Stimulated activated CD4-positive, alpha-beta T cell treated with anti-CD3 and anti-CD28 coated beads, Interleukin-12 subunit alpha, Interleukin-12 subunit beta, amount 100 ng/mL, for 24 hours (primary cell): ENCODE measurements around the gene NPAS3.

Experiments used
- DNase-seq, 2 experiments: peaks; one replicate each; pipeline ENCODE4 v3.0.0-alpha.2; 2020; ENCODE audit warnings: low read depth in 2 of 2

NPAS3 gene

DNA sequence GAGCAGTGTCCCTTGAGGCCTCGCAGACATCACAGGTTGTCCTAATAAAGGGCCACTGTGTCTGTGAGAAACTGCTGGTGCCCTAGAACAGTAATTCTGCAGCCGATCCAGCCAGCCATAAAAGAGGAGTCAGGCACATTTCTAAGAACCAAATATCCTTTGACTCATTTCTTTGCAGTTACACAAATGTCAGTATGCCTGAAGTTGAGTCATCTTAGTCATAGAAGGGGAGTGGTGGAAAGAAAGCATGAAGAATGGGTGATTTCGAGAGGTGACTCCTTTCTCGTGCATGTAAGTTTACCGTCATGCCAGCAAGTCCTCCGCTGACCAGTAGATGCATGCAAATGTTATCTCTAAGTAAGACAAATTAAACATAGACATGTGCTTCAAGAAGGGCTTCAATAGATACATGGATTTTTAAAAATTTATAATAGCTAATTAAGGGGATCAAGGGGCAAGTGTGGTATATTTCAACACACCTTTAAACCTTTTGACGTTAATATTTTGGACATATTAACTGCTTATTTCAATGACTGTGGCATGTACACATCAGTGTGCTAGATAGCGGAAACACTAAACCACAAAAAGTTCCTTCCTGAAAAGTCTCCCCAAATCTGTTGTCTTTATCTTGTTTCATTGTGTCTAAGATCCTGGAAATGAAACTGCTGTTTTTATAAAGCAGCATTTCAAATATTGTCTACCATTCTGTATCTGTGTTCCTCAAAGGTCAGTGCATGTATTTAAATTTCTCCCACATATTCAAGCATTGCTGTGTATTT, 497.4 kb downstream of the NPAS3 start:
- DNase-seq: no peak

DNA sequence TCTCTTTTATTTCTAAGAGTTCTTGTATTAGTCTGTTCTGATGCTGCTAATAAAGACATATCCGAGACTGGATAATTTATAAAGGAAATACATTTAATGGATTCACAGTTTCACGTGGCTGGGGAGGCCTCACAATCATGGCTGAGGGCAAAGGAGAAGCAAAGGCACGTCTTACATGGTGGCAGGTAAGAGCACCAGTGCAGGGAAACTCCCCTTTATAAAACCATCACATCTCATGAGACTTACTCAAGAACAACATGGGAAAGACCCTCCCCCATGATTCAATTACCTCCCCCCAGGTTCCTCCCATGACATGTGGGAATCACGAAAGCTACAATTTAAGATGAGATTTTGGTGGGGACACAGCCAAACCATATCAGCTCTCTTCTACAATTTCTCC, 503.0 kb downstream of the NPAS3 start:
- DNase-seq: no peak

DNA sequence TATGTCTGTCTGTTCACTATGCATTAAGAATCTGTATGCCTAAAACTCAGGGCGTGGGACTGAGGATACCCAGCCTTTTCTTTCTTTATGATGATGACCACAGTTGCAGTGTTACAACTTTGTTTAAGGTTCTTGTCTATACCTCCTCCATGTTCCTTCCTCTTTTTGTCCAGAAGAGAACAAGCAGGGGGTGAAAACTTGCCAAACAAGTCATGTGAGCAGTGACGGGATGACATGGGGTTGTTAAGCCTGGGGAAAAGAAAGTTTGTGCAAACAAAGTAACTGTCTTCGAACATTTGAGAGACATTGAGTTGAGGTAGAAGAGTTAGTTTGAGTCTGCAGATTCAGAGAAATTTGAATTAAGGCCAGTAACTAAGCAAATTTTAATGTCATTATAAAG, 505.5 kb downstream of the NPAS3 start:
- no peak for DNase-seq

DNA sequence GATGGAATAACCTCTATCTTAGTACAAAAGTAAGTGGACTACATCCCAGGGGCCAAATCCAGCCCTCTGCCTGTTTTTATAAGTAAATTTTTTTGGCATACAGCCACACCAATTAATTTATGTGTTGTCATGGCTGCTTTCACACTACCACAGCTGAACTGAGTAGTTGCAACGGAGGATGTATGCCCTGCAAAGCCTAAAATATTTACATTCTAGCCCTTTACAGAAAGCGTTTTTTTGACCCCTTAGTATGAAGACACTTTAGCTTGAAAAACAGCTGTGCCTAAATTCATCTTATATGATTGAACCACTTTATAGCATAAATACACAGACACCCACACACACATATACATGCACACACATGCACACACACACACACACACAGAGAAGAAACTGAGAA, 510.6 kb downstream of the NPAS3 start:
- DNase-seq: no peak

DNA sequence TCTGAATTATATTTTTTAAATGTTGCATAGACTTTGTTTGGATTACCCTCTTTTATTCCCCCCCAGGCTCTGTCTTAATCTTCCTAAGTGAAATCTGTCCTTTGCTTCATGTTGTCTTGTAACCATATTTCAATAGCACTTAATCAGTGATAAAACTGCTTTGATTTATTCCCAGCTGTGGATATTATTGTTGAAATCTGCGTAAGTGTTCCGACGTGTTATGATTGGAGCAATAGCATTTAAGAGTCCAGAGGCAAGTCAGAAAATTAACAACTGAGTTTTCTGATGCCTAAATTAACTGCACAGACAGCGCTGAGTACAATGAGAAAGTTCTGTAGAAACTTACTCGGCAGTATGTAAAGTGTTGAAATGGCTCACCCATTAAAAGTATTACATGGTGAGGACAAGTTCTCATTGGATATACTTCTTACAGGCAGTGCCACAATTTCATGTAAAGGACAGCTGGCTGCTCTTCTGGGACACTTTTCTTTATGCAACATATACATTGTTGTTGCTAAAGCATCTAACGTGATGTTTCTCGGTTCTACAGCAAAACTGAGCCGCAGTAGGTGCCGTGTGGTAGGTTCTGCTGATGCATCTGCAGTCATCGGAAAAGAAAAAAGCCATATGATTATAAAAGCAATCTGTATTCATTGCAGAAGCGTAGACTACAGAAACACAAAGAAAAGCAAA, 511.2 kb downstream of the NPAS3 start:
- no peak for DNase-seq

DNA sequence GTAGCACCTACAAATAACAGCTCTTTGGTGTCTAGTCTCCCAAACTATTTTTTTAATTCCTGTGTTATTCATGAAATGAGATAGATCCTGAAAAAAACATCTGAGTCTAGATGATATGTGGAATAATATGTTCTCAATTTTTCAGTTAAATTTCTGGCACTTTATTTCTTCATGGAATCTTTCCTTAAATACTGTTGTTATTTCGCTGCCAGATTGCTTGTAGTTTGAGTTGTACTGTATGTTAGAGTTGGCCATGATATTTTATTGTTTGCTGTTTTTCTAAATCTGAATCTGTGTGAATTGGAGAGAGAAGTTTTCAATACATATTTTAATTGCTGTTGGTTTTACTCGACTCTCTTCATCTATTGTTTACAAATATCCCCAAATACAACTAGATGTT, 511.7 kb downstream of the NPAS3 start:
- DNase-seq: no peak

DNA sequence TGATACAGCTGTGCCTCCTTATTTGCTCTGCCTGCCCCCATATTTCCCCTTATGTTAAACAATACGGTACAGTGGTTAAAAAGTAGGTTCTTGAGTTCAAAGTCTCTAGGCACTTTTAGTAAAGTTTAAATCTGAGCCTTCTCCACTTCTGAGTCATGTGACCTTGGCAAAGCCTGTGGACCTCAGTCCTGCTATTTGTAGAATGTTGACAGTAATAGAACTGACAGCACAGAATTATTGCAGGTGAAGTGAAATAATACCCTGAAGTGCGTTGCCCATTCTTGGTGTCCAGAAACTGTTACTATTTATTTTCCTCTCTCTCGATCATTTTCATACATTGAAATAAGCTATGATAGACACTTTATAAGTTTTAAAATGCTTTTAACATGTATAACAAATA, 512.5 kb downstream of the NPAS3 start:
- DNase-seq: no peak

DNA sequence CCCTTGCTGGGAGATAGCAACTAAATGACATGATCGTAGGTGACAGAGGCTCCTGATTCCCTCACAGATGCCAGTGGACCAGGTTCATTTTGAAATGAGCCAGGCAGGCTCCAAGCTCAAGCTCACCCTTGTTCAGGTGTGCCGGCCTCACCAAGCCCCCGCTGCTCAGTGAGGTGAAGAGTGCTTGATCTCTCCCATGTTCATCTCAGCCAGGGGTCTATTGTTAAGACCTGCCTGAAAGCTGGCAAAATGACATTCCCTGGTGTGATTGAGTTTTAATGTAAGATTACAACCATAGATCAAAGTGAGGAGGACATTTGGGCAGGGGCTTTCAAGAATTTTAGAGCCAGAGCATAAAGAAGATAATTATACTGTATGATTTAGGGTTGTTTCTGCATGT, 514.3 kb downstream of the NPAS3 start:
- no peak for DNase-seq

DNA sequence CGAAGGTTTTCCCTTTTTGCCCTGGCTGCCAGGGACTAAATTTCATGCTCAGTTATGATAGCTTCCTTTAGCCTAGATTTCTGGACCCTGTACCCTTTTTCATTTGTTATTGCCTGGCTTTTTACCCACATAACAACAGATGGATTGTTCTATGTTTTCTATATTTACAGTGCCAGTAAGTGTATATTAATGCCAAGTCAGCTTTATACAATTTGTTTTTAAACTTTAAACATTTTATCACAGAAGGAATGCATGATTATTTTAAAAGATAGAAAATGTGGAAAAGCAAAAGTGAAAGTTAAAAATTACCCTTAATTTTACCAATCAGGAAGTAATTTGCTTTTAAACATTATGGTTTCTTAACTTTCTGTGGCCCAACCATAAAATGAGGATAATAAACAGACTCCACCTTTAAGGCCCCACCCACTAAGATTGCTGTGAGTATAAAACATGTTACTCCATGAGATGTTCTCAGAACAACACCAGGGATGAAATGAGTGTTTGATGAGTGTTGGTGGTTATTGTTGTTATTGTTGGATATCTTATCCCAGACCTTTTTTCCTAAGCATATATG, 515.4 kb downstream of the NPAS3 start:
- DNase-seq: no peak

DNA sequence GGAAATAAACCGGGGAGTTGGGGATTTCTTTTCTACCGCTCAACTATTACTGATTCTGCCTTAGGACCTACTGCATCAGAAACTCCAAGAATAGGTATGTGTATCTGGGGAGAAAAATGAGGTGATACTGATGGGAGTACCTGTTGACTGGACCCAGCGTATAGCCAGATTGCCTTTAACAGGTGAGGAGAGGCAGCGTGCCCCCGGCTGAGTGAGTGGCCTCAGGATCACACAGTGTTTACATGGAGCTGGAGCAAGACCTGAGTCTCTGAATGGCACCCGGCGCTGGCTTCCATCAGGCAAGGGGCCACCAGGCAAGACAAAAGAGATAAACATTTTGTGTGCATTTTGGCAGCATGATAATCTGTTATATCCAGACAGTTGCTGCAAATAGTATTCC, 516.0 kb downstream of the NPAS3 start:
- DNase-seq: no peak

DNA sequence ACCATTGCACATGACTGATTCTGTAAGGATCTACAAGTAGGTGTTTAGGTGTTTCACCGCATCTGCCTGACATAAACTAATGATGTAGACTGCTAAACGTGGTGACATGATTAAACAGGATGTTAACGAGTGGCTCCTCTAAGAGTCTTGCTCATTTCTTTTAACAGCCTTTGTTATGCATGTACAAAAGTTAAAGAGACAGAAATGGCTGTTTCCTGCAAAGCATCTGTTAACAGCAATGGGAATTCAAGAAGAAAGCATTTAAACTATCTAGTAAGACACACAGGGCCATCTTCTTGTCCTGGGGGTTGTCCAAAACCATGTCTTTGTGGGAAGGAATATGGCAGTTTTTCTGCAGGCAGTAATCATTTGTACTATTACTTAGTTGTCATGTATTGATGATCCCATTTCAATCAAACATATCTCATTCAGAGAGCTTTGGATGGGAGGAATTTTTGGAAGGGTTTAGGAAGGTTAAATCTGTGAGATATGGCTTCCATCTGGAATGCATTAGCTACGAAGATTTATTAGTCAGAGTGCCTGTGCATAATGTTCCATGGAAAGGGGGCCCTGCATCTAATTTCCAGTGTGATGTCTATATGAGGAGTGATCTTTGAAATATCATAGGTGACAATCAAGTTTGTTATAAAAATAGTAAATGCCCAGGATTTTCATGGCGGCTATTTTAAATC, 517.1 kb downstream of the NPAS3 start:
- DNase-seq: no peak

DNA sequence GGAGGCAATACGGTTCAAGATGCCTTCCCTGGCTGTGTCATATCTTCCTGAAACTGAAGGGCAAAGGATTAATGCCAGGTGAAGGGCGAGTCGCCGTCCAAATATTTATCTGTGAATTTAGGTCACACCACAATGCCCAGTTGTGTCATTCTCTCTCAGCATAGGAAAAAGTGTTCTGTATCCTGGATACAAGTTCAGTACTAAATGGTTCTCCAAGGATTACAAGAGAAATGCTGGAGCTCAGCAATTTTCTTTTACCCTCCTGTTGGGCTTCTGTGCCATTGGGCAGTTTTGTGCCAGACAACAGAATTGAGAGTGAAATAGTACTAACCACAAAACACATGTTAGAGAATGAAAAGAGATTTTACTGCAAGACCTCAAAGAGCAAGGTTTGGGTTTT, 518.3 kb downstream of the NPAS3 start:
- DNase-seq: no peak

DNA sequence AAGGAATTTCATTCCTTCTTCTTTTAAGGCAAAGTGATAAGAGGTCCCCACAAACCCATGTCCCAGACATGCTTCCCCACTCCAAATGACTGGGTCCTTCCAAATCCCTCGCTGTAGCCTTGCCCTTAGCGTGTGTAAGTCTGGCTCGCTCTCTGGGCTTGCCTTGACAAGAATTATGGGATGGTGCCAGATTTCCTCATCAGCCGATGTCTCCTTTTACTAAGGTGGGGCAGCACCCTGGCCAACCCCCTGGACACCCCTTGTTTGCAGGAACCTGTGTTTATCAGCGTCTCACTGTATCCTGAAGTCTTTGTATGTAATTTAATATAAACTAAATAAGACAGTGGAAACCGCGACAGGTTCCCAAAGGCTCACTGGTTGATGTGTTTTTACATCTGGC, 518.9 kb downstream of the NPAS3 start:
- no peak for DNase-seq

DNA sequence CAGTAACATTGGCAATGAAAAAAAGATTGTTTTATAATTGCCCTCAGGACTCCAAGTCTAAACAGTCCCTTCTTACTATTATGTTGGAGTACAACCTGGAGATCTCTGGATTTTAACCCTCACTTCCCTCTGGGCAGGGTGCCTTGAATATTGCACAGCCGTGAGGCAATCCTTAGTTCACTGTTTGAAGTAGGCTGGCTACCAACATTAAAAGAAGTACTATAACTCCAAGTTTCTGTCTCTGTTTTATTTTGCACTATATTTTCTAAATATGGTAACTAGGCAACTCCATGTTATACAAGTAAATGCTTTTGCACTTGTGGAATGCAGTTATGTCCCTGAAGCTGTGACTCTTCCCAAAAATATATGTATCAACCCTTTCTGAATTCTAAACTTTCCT, 521.5 kb downstream of the NPAS3 start:
- no peak for DNase-seq

DNA sequence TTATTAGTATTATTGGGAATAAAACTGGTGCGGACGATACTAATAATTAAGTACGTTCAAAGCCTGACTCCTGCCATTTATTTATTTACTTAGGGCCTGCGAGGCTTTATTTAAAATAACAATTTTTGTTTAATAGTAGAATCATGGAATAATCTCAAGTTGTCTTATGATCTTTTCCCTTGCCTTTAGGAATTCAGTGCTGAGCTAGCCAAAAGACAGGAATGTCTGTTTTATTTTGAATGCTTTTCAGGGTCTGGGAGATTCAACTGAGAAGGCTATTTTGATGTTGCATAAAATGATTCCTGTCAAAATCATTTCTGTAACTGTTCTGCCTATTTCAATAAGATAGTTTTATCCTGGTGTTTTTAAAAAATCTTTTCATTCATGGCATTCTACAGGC, 522.4 kb downstream of the NPAS3 start:
- DNase-seq: no peak

DNA sequence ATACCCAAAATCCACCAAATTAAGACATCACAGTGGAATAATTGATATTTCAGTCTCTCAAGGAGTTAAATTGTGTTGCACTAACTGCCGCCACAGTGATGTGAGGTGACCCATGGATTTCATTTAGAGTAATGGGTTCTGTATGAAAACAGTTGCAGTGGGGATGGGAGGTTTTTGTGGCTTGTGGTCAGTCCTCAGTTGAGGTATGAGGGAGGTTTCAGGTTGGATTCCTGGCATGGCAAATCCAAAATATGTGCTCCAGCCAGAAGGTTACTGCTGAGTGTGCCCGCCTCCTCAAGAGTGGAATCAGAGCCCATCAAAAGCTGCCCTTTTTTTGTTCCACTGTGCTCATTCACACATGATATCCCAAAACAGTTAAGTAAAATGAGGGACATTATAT, 525.1 kb downstream of the NPAS3 start:
- no peak for DNase-seq

DNA sequence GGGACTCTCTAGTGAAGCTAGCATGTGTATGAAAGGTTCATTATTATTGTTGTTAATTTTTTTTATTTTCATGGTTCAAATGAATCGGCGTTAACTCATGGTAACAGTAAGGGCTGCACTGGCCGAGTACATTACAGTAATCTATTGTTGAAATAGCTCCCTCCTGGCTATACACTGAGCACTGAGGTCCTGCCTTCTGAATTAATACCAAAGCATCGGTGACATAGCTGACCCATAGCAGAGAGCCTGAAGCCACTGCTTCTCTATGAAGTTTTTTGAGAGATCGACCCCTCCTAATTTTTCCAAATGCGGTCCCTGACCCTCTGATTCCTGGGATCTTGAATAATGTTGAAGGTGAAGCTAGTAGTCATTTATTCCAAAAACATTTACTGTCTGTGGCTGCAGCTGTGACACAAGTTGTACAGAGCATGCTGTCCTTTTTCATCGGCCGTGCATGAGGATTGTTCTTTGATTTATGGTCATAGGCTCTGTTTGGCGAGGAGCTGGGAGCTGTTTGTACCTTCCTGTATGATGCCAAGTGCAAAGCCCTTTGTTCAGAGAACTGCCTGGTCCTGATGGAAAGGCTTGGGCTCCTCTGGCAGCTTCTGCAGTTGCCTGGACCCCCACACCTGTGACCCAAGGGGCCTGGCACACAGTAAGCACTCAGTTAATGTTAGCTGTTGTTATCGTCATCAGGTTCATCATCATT, 525.7 kb downstream of the NPAS3 start:
- no peak for DNase-seq

DNA sequence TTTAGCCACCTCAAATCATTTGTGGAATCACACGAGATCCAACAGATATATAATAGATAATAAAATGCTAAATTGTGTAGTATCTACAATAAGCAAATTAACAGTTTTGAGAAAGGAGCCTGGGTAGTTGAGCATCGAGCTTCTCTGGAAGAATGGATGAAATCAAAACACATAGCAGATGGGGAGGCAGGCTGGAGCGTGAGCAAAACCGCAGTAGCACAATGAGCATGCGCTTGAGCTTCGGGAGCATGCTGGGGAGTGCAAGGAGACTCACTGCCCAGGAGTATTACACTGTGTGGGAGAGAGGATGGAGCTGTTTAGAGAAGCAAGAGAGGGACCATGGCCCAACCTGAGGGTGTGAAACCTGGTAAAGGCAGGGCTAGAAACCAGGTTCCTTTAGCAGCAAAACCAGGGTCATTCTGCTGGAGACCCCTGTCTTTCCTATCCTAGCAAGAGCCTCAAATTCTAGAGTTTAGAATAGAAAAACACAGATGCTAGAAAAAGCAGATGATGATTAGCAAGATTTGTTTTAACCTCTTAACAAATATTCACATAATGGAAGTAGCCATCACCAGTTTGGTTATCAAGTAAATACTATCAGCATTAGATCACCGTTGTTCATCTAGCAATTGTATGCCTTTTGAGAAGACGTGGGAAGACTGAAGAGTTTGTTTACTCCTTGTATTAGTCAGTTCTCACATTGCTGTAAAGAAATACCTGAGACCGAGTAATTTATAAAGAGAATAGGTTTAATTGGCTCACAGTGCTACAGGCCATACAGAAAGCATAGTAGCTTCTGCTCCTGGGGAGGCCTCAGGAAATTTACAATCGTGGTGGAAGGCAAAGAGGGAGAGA, 527.4 kb downstream of the NPAS3 start:
- no peak for DNase-seq

DNA sequence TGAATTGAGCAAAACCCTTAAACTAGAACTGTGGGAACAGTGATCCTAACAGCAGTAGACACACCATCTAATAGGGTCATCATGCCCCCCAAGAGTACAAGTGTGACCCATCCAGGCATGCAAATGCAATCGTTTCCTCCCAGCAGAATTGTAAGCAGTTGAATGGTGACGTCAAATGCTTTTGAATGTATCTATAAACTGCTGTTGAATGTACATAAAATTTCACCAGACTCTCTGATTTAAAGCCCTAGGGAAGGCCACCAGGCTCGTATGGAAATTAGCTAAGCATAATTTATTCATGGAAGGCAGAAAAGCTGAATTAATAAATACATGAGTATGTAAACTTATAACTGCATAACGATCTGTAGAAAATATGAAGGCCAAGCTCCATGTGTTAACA, 529.3 kb downstream of the NPAS3 start:
- DNase-seq: no peak

DNA sequence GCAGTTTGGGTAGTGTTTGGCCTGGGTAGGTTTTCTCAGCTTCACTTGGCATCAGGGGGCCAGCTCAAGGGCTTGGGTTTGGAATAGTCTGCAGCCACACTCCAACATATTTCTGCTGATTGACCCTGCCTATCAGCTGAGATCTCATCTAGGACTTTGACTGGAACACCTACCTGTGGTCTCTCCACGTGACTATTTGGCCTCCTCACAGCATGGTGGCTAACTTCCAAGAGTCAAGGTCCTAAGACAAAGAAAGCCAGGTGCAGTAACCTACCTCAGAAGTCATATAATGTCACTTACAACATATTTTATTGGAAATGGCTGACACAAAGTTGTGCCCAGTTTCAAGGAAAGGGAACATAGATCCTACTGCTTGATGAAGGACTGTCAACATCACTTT, 531.2 kb downstream of the NPAS3 start:
- no peak for DNase-seq

DNA sequence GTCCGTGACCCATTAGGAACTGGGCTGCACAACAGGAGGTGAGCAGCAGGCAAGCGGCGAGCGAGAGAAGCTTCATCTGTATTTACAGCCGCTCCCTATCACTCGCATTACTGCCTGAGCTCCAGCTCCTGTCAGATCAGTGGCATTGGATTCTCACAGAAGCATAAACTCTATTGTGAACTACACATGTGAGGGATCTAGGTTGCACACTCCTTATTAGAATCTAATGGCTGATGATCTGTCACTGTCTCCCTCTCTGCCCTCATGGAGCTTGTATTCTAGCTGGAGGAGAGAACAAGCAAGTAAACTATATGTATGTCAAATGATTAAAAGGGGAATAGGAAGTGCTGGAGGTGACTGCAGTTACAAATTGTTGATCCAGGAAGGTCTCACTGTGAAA, 533.1 kb downstream of the NPAS3 start:
- DNase-seq: no peak
